HepG2 (cell line): ENCODE results near the gene ATG7. TPM values are rescaled to one million over a fixed set of nuclear protein-coding genes. Genes with fewer than 3 reads are reported as not detected.

ENCODE experiments used
- ATAC-seq: fragments of 200-7000 bp; cut with Tn5 transposase; 3 replicates; pipeline ENCODE4 v1.9.1; 2020; ENCODE audit warnings: mild to moderate bottlenecking, moderate library complexity
- BruUV-seq: library from RNA; stranded (reverse); fragments of 400-500 nt; replicated peaks from 2 replicates; lab custom pipeline; 2021; lab: Mats Ljungman, UMichigan
- CTCF ChIA-PET: fragments of 300-600 bp; formaldehyde crosslinking; extraction: SDS; loops from one replicate; lab custom pipeline; 2021; ENCODE audit warnings: low total read pairs, inconsistent platforms, low intra/inter-chr PET ratio; lab: Yijun Ruan, JAX
- POLR2A ChIA-PET: fragments of 350-600 bp; sonication (Branson Sonifier 250); formaldehyde crosslinking; loops from one replicate; lab custom pipeline; 2020; ENCODE audit warnings: antibody characterized with exemption, inconsistent platforms; lab: Yijun Ruan, JAX
- DNase-seq: peaks from one replicate; pipeline ENCODE4 v3.0.0-alpha.2; 2015; ENCODE audit warnings: low spot score
- FAIRE-seq: peaks from 3 replicates; lab custom pipeline; 2011; peaks lifted over from hg19 to GRCh38; lab: Jason Lieb, UNC
- H2AFZ ChIP-seq: one replicate; pipeline ENCODE4 v1.6.1; 2011; ENCODE audit warnings: low read length, inconsistent platforms
- H3K27ac ChIP-seq: fragments of 300-600 bp; 3 replicates; pipeline ENCODE4 v1.8.0; 2011; ENCODE audit warnings: mixed run types, mild to moderate bottlenecking, mixed read lengths, low read length, inconsistent platforms; ENCODE audit not compliant: insufficient read depth; ENCODE audit errors: extremely low read length
- H3K27me3 ChIP-seq, 2 experiments: fragments of 200-600 bp in 1 of 2; 2 replicates in 1 of 2; 3 replicates in 1 of 2; pipeline versions ENCODE4 v1.6.0 to v1.8.0; 2011; ENCODE audit warnings: low read length in 2 of 2, mild to moderate bottlenecking in 2 of 2, moderate library complexity in 2 of 2, inconsistent platforms in 1 of 2; ENCODE audit not compliant: insufficient read depth in 2 of 2, control insufficient read depth in 1 of 2
- H3K36me3 ChIP-seq, 2 experiments: fragments of 200-600 bp in 1 of 2; replicated peaks in 1 of 2; 2 replicates in 1 of 2; 3 replicates in 1 of 2; pipeline versions ENCODE4 v1.5.1 to v1.8.0; 2011; ENCODE audit warnings: low read length in 2 of 2, inconsistent platforms in 1 of 2; ENCODE audit not compliant: insufficient read depth in 2 of 2, control insufficient read depth in 1 of 2
- H3K4me1 ChIP-seq: 2 replicates; pipeline ENCODE4 v1.5.1; 2012; ENCODE audit warnings: low read length, inconsistent platforms; ENCODE audit not compliant: insufficient read depth
- H3K4me2 ChIP-seq: 2 replicates; pipeline ENCODE4 v1.6.0; 2011; ENCODE audit warnings: low read depth, low read length, inconsistent platforms
- H3K4me3 ChIP-seq, 3 experiments: fragments of 200-600 bp in 1 of 3; sonication (generic), shearing (Covaris generic) in 1 of 3; replicated peaks in 1 of 3; 2 replicates each; pipeline ENCODE4 v1.5.1; 2011 to 2016; ENCODE audit warnings: low read length in 3 of 3, inconsistent platforms in 2 of 3, low read depth in 2 of 3, mild to moderate bottlenecking in 2 of 3, control low read depth in 1 of 3, mixed read lengths in 1 of 3; ENCODE audit not compliant: insufficient read depth in 1 of 3
- H3K79me2 ChIP-seq: one replicate; pipeline ENCODE4 v1.6.1; 2011; ENCODE audit warnings: low read length, inconsistent platforms; ENCODE audit not compliant: insufficient read depth
- H3K9ac ChIP-seq: 2 replicates; pipeline ENCODE4 v1.6.0; 2011; ENCODE audit warnings: mild to moderate bottlenecking, low read depth, low read length, inconsistent platforms; ENCODE audit not compliant: insufficient read depth
- H3K9me3 ChIP-seq: 2 replicates; pipeline ENCODE4 v1.5.1; 2012; ENCODE audit warnings: mild to moderate bottlenecking, low read length
- H4K20me1 ChIP-seq: 2 replicates; pipeline ENCODE4 v1.6.0; 2011; ENCODE audit warnings: inconsistent platforms, mild to moderate bottlenecking, low read length, moderate library complexity; ENCODE audit not compliant: insufficient read depth
- AGO2 ChIP-seq: fragments of 200-400 bp; formaldehyde crosslinking; optimal IDR thresholded peaks from 2 replicates; pipeline ENCODE3; 2017; ENCODE audit warnings: mild to moderate bottlenecking, low read depth, low read length, moderate library complexity
- CREBL2 ChIP-seq: sonication (generic); formaldehyde crosslinking; IDR thresholded peaks from 2 replicates; pipeline ENCODE4 v1.8.1; 2023; ENCODE audit warnings: missing genetic modification reagents, mild to moderate bottlenecking, borderline replicate concordance
- ERF ChIP-seq: IDR thresholded peaks from 2 replicates; pipeline ENCODE4 v1.6.1; 2018; ENCODE audit warnings: missing biosample characterization, missing genetic modification reagents
- ETV6 ChIP-seq: sonication (generic); formaldehyde crosslinking; conservative IDR thresholded peaks from 2 replicates; pipeline ENCODE4 v1.4.0; 2020; ENCODE audit warnings: missing genetic modification reagents
- KDM1A ChIP-seq: IDR thresholded peaks from 2 replicates; pipeline ENCODE4 v1.6.1; 2016; ENCODE audit warnings: missing compliant biosample characterization
- KLF11 ChIP-seq: IDR thresholded peaks from 2 replicates; pipeline ENCODE4 v1.6.1; 2016; ENCODE audit warnings: missing compliant biosample characterization
- MED8 ChIP-seq: sonication (generic); formaldehyde crosslinking; IDR thresholded peaks from 2 replicates; pipeline ENCODE4 v1.8.1; 2023; ENCODE audit warnings: mild to moderate bottlenecking, missing genetic modification reagents; ENCODE audit not compliant: insufficient replicate concordance
- RBM22 ChIP-seq: fragments of 200-400 bp; formaldehyde crosslinking; optimal IDR thresholded peaks from 2 replicates; pipeline ENCODE3; 2017; ENCODE audit warnings: mild to moderate bottlenecking, low read length, moderate library complexity
- ZNF709 ChIP-seq: sonication (generic); formaldehyde crosslinking; IDR thresholded peaks from 2 replicates; pipeline ENCODE4 v1.5.0; 2020; ENCODE audit warnings: mild to moderate bottlenecking, missing genetic modification reagents
- ZSCAN31 ChIP-seq: sonication (generic); formaldehyde crosslinking; IDR thresholded peaks from 2 replicates; pipeline ENCODE4 v1.5.0; 2020; ENCODE audit warnings: low read depth, mild to moderate bottlenecking, missing genetic modification reagents
- WGBS: methylation state at CpG from one replicate; pipeline ENCODE4 v1.1.6; 2017; ENCODE audit warnings: low lambda C conversion rate; 5-methylcytosine and 5-hydroxymethylcytosine counted together
- in situ Hi-C: cut with HindIII; loops from 2 replicates; pipeline ENCODE4 v1.10.0; 2017; ENCODE audit warnings: low pct_unique_long_range_greater_than_20kb; ENCODE audit not compliant: extremely low pct_ligation_motif_present
- intact Hi-C: fragments of 100-400 bp; cut with micrococcal nuclease; formaldehyde crosslinking; loops from one replicate; pipeline ENCODE4 v1.10.0; 2022; ENCODE audit not compliant: unreplicated experiment
- polyA plus RNA-seq, 8 experiments: library from polyadenylated mRNA; depleted of rRNA in 3 of 8; stranded (reverse) in 7 of 8; unstranded in 1 of 8; fragments of >200 nt; fragmentation: Illumina TruSeq in 4 of 8; extraction: Trizol in 4 of 8; gene quantifications; 2 replicates each; pipeline versions ENCODE4 v1.2.1 to v1.2.3, GENCODE V29; 2011 to 2016; ENCODE audit warnings: low read depth in 4 of 8, missing spikeins in 1 of 8, mixed read lengths in 1 of 8; ENCODE audit not compliant: insufficient read depth in 1 of 8
- total RNA-seq, 5 experiments: library from RNA; depleted of rRNA; stranded (reverse); fragments of >200 nt; fragmentation: Illumina TruSeq; extraction: Trizol; gene quantifications; 2 replicates each; pipeline ENCODE4 v1.2.3, GENCODE V29; 2016; ENCODE audit warnings: low read depth in 1 of 5
- TF ChIP-seq, protein P1 (sequence below): sonication (generic); formaldehyde crosslinking; IDR thresholded peaks from 2 replicates; pipeline ENCODE4 v1.5.1; 2020; ENCODE audit warnings: missing genetic modification reagents, mild to moderate bottlenecking, borderline replicate concordance
- TF ChIP-seq, protein P2 (sequence below): IDR thresholded peaks from 2 replicates; pipeline ENCODE4 v1.6.1; 2016; ENCODE audit warnings: low read depth, borderline replicate concordance

The ATG7 gene
- total and polyA plus RNA-seq, 2 of the 13 experiments (the other 11 are each of a cell fraction or from before 2014, with no cell fraction given): 7.8 to 22.1 TPM

- no peaks in the 10 kb centered on the region for H3K4me1 ChIP-seq
- no peak overlapping the region for H3K9ac ChIP-seq
- TF ChIP-seq ERF (CRISPR knock-in tag): no peak
- TF ChIP-seq, protein P1, sequence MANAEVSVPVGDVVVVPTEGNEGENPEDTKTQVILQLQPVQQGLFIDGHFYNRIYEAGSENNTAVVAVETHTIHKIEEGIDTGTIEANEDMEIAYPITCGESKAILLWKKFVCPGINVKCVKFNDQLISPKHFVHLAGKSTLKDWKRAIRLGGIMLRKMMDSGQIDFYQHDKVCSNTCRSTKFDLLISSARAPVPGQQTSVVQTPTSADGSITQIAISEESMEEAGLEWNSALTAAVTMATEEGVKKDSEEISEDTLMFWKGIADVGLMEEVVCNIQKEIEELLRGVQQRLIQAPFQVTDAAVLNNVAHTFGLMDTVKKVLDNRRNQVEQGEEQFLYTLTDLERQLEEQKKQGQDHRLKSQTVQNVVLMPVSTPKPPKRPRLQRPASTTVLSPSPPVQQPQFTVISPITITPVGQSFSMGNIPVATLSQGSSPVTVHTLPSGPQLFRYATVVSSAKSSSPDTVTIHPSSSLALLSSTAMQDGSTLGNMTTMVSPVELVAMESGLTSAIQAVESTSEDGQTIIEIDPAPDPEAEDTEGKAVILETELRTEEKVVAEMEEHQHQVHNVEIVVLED (CRISPR knock-in tag): no peak
- no peak for TF ChIP-seq KLF11 (CRISPR knock-in tag)
- TF ChIP-seq ETV6 (CRISPR knock-in tag): no peak
- no peak for TF ChIP-seq KDM1A (CRISPR knock-in tag)
- TF ChIP-seq ZNF709 (CRISPR knock-in tag): no peak
- TF ChIP-seq MED8 (CRISPR knock-in tag): no peak
- H4K20me1 ChIP-seq: peaks cover 40% of the 10 kb centered on the region; the same call in 1 of the 2 replicates
- BruUV-seq: no TSS peak
- DNase-seq (no peak), FAIRE-seq (no peak), ATAC-seq (no peak)
- ChIA-PET CTCF (no interaction called here), POLR2A (no interaction called here)
- H3K36me3 ChIP-seq: peaks cover 23 to 78% of the 10 kb centered on the region in 2 experiments; a peak in 4 of 5 replicates
- H3K27ac ChIP-seq: no peak overlapping the region
- no peak overlapping the region for H3K4me3 ChIP-seq
- no peak overlapping the region for H2AFZ ChIP-seq
- intact Hi-C loops: no loop called here
- no peaks in the 10 kb centered on the region for H3K9me3 ChIP-seq
- H3K4me2 ChIP-seq: no peak overlapping the region
- peaks cover 73% of the 10 kb centered on the region for H3K79me2 ChIP-seq
- no peaks in the 10 kb centered on the region for H3K27me3 ChIP-seq
- in situ Hi-C loops: no loop called here
- 97% methylated on average over 11 of the region's 13 CpGs for WGBS
Measured at GRCh38 chr3:11569156-11569741, 297.1 kb downstream of the ATG7 start.

- intact Hi-C loops: no loop called here
- no peak for FAIRE-seq
- POLR2A ChIA-PET: no interaction called here
Measured at GRCh38 chr3:11570251-11570650, 298.1 kb downstream of the ATG7 start.

More at GRCh38 chr3:11570251-11570650, 298.1 kb downstream of the ATG7 start:
- H3K4me2 ChIP-seq: no peak overlapping the region
- TF ChIP-seq RBM22 (peak; percentile 19), ZSCAN31 (CRISPR knock-in tag) (no peak), AGO2 (peak; percentile 21), CREBL2 (CRISPR knock-in tag) (no peak)
- TF ChIP-seq, protein P2, sequence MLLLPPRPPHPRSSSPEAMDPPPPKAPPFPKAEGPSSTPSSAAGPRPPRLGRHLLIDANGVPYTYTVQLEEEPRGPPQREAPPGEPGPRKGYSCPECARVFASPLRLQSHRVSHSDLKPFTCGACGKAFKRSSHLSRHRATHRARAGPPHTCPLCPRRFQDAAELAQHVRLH (CRISPR knock-in tag): no peak
- H3K4me3 ChIP-seq: no peak overlapping the region
- CTCF ChIA-PET: no interaction called here
- in situ Hi-C loops: no loop called here
- BruUV-seq: no TSS peak
- peaks cover 42% of the 10 kb centered on the region; the same call in 1 of the 2 replicates for H4K20me1 ChIP-seq
- no peak overlapping the region for H2AFZ ChIP-seq
- H3K79me2 ChIP-seq: peaks cover 74% of the 10 kb centered on the region
- no peak overlapping the region for H3K9ac ChIP-seq
- ATAC-seq: no peak
- H3K27me3 ChIP-seq: no peaks in the 10 kb centered on the region
- H3K36me3 ChIP-seq: peaks cover 26 to 78% of the 10 kb centered on the region in 2 experiments
- H3K27ac ChIP-seq: no peak overlapping the region
- 93% methylated on average over 13 of the region's 13 CpGs for WGBS
- no peaks in the 10 kb centered on the region for H3K9me3 ChIP-seq
- DNase-seq: no peak
- no peaks in the 10 kb centered on the region for H3K4me1 ChIP-seq
